Left ventricle myocardium inferior (tissue), 1 donor: Measurements from ENCODE around the gene CDC42BPG. TPM values are rescaled to one million over a fixed set of nuclear protein-coding genes. Genes with fewer than 3 reads are reported as not detected.

Experiments
- DNase-seq: peaks from one replicate; pipeline ENCODE4 v3.0.0-alpha.2; 2020
- H3K27ac ChIP-seq: fragments of 200-600 bp; replicated peaks from 2 replicates; pipeline ENCODE4 v1.8.0; 2021
- H3K27me3 ChIP-seq: fragments of 200-600 bp; 2 replicates; pipeline ENCODE4 v1.8.0; 2021; ENCODE audit warnings: low read depth
- H3K36me3 ChIP-seq: fragments of 200-600 bp; 2 replicates; pipeline ENCODE4 v1.8.0; 2021
- H3K4me1 ChIP-seq: fragments of 200-600 bp; 2 replicates; pipeline ENCODE4 v1.8.0; 2021
- H3K4me3 ChIP-seq: fragments of 200-600 bp; 2 replicates; pipeline ENCODE4 v1.8.0; 2021; ENCODE audit warnings: mild to moderate bottlenecking, moderate library complexity
- H3K9me3 ChIP-seq: fragments of 200-600 bp; replicated peaks from 2 replicates; pipeline ENCODE4 v1.8.0; 2021
- intact Hi-C: fragments of 100-400 bp; cut with micrococcal nuclease; formaldehyde crosslinking; loops from one replicate; pipeline ENCODE4 v1.11.0; 2022
- total RNA-seq: library from RNA; stranded (reverse); fragmentation: NEBNext Ultra II Directional; extraction: Animal tissue kit (Norgen Biotek cat#: 25700); gene quantifications from one replicate; pipeline ENCODE4 v1.2.1, GENCODE V29; 2021
- TF ChIP-seq, protein P1 (sequence below): fragments of 200-600 bp; IDR thresholded peaks from 2 replicates; pipeline ENCODE4 v1.8.0; 2021; ENCODE audit warnings: antibody characterized with exemption, mild to moderate bottlenecking, borderline replicate concordance
- donor health status: DM: no; HTN: yes; CAD: no; lungs with severe emphysema.

Gene CDC42BPG
- total RNA-seq, 1 donor from 2014 or later: 1.1 TPM

DNA sequence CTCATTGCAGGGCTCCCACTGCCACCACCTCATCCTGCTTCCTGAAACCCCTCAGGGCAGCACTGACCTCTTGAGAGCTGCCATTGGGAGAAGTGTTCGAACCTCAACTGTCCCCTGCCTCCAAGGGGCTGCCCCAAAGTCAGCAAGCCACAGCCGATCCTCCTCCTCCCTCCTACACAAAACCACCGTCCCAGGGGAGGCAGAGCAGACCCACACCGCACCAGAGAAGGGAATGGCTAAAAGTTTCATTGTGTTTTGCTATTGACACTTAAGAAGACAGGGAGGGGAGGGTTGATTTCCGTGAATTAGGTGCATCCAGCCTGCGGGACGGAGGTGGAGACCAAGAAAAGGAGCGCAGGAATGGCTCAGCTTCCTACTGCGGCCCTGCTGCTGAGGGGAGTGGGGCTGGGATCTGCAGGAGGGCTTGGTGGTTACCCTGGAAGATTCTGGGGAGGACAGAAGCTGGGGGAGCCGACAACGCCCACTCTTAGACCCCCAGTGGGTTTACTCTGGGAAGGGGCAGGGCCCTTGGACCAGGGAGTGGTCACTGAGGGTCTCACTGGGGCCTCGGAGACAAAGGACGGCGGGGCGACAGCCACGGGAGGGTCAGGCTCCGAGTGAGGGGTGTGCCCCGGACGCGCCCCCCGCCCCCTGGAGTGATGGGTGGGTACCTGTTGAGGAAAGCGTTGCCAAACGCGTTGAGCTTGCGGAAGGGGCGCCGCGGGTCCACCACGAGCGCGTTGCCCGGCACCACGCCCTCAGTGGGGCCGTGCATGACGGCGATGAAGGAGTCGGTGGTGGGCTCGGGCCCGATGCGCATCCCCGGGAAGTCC is 33.2 kb upstream of the CDC42BPG start:
- no peak for DNase-seq
- Histone ChIP-seq H3K27ac (peak overlapping the region; percentile 94), H3K36me3 (peaks cover 22% of the 10 kb centered on the region), H3K4me1 (peaks cover 84% of the 10 kb centered on the region), H3K27me3 (no peaks in the 10 kb centered on the region), H3K9me3 (no peaks in the 10 kb centered on the region), H3K4me3 (peak overlapping the region; percentile 94)
- intact Hi-C loops: no loop called here
- TF ChIP-seq, protein P1, sequence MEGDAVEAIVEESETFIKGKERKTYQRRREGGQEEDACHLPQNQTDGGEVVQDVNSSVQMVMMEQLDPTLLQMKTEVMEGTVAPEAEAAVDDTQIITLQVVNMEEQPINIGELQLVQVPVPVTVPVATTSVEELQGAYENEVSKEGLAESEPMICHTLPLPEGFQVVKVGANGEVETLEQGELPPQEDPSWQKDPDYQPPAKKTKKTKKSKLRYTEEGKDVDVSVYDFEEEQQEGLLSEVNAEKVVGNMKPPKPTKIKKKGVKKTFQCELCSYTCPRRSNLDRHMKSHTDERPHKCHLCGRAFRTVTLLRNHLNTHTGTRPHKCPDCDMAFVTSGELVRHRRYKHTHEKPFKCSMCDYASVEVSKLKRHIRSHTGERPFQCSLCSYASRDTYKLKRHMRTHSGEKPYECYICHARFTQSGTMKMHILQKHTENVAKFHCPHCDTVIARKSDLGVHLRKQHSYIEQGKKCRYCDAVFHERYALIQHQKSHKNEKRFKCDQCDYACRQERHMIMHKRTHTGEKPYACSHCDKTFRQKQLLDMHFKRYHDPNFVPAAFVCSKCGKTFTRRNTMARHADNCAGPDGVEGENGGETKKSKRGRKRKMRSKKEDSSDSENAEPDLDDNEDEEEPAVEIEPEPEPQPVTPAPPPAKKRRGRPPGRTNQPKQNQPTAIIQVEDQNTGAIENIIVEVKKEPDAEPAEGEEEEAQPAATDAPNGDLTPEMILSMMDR: no peak

DNA sequence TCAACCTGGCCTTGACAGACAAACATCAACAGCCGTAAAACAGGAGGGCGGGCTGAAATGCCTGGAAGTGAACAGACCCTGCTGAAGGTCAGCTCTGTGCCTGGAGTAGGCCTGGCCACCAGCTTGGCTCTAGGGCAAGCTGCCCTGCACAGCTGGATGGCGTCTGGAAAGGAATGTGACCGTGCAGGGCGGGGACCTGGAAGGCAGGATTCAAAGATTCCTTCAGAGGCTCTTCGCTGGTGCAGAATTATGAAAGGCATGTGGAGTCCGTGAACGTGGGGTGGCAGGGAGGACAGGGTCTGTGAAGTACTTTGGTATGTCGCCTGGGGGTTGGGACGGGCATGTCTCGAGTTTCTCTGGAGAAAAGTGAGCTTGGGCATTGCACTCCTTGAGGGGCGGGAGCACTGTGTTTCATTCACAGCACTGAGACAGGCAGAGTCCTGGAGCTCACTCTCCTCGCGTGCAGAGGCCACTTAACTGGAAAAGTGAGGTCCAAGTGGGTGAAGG is 32.4 kb upstream of the CDC42BPG start:
- TF ChIP-seq, protein P1: no peak
- intact Hi-C loops: no loop called here
- Histone ChIP-seq H3K4me1 (peaks cover 92% of the 10 kb centered on the region), H3K27ac (peak overlapping the region; percentile 94), H3K9me3 (no peaks in the 10 kb centered on the region), H3K4me3 (peak overlapping the region; percentile 94), H3K36me3 (peaks cover 28% of the 10 kb centered on the region), H3K27me3 (no peaks in the 10 kb centered on the region)
- no peak for DNase-seq

DNA sequence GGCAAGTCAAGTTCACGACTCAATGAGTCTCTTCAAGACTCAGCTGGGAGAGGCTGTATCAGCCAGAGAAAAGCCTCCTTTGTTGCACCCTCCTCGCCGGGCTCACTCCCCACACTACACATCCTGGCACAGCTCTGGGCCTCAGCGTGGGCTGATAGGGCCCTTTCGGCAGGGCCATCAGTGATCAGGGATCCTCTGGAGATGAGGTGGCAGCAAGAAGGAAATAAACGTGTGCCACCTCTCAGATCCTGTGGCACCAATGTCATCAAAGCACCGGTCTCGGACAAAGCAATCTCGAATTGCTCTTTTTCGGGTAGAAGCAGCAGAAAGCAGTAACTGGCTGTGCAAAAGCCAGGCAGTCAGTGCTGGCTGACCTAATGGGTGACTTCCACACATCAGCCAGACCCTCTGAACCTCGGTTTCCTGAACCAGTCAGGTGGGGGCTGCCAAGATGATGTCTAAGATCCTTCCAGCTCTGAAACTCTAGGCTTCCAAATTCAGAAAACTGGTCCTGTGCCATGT is 31.8 kb upstream of the CDC42BPG start:
- H3K4me3 ChIP-seq: peak overlapping the region; percentile 94
- no peaks in the 10 kb centered on the region for H3K9me3 ChIP-seq
- intact Hi-C loops: no loop called here
- no peaks in the 10 kb centered on the region for H3K27me3 ChIP-seq
- no peak for DNase-seq
- H3K4me1 ChIP-seq: peaks cover 96% of the 10 kb centered on the region
- H3K27ac ChIP-seq: peak overlapping the region; percentile 94
- H3K36me3 ChIP-seq: peaks cover 34% of the 10 kb centered on the region
- TF ChIP-seq, protein P1: no peak

DNA sequence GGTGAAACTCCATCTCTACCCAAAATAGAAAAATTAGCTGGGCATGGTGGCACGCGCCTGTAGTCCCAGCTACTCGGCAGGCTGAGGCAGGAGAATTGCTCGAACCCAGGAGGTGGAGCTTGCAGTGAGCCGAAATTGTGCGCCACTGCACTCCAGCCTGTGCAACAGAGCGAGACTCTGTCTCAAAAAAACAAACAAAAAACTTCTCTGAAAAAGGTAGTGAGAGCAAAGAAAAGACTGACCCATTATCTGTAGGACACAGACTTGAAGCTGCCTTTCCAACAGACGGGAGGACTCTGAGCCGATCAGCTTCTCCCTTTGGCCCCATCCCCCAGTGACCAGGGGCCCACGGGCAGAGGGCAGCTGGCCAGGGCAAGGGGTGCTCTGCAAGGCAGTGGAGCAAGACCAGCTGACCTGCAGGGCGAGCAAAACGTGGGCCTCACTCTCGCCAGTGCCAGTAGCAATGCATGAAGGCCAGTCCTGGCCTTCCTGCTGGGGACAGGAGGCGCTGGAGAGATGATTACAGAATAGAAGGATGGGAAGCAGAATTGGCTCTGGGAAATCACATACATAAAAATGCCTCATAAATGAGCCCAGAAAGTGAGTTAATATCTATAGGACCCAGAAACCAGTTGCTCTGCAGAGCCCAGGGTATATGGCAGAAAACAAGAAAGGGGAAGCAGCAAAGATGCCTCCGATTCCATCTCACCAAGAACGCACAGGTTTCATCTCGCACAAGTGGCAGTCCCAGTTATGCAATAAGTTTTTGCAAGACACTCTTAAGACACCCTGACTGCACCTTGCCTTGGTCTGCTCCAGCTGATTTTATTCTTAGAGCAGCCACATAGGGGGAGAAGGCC is 31.1 kb upstream of the CDC42BPG start:
- peak overlapping the region; percentile 94 for H3K27ac ChIP-seq
- H3K36me3 ChIP-seq: peaks cover 41% of the 10 kb centered on the region
- no peaks in the 10 kb centered on the region for H3K9me3 ChIP-seq
- no peak for DNase-seq
- H3K4me3 ChIP-seq: peak overlapping the region; percentile 94
- TF ChIP-seq, protein P1: no peak
- H3K27me3 ChIP-seq: no peaks in the 10 kb centered on the region
- H3K4me1 ChIP-seq: peaks cover 96% of the 10 kb centered on the region
- intact Hi-C loops: no loop called here
